ENCODE data around the gene LSM5. TPM values are rescaled to one million over a fixed set of nuclear protein-coding genes. Genes with fewer than 3 reads are reported as not detected.

LSM5 gene
- total RNA-seq, 1 experiment from 2014 or later: 87.3 TPM

Other genes with a start within 250 kb of the LSM5 start
- gene AVL9, start 5.1 kb upstream of the LSM5 start, total RNA-seq (2022): 38.6 and 39.2 TPM in 2 replicates